GM10266 (cell line): ENCODE results near the gene SLC2A2.

ENCODE experiments used
- DNase-seq: peaks from one replicate; pipeline ENCODE4 v3.0.0; 2012; ENCODE audit errors: extremely low spot score
- TF ChIP-seq, protein P1 (sequence below): IDR thresholded peaks from 2 replicates; pipeline ENCODE4 v1.5.1; 2012; ENCODE audit warnings: mild to moderate bottlenecking, low read depth; ENCODE audit not compliant: control insufficient read depth, insufficient read depth; ENCODE audit errors: missing control alignments

The SLC2A2 gene

GRCh38 chr3:171054231-171054630 is 27.7 kb upstream of the SLC2A2 start:
- DNase-seq, result no peak
- TF ChIP-seq, protein P1, sequence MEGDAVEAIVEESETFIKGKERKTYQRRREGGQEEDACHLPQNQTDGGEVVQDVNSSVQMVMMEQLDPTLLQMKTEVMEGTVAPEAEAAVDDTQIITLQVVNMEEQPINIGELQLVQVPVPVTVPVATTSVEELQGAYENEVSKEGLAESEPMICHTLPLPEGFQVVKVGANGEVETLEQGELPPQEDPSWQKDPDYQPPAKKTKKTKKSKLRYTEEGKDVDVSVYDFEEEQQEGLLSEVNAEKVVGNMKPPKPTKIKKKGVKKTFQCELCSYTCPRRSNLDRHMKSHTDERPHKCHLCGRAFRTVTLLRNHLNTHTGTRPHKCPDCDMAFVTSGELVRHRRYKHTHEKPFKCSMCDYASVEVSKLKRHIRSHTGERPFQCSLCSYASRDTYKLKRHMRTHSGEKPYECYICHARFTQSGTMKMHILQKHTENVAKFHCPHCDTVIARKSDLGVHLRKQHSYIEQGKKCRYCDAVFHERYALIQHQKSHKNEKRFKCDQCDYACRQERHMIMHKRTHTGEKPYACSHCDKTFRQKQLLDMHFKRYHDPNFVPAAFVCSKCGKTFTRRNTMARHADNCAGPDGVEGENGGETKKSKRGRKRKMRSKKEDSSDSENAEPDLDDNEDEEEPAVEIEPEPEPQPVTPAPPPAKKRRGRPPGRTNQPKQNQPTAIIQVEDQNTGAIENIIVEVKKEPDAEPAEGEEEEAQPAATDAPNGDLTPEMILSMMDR, result no peak

DNA sequence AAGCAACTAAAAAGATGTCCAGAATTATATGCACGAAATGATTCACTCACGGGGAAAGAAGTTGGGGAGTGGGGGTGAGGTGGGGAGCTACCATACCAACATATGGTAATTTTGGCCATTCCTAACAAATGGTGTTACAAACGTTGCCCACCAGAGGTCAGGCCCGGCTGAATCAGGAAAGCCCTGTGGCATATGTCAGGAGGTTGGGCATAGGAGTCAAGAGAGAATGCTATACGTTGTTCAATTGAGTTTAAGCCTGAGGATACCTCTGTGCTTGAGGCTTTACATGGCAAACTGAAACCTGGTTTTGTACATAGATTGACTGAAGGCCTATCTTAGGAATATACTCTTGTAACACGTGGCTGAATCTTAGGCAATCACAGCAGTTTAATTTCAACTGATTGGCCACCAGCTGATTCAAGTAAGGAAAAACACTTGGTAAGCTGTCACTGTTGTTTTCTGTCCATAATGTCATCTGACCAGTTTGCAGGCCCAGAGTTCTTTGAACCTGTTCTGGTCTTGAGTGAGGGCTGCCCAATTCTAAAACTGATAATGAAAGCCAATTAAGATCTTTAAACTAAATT is 23.4 kb upstream of the SLC2A2 start:
- TF ChIP-seq, protein P1, result peak; percentile 77
- DNase-seq, result peak; percentile 69

- TF ChIP-seq, protein P1, result no peak
Measured at GRCh38 chr3:171046760-171047159, 20.2 kb upstream of the SLC2A2 start.

GRCh38 chr3:171044835-171045793 is 18.6 kb upstream of the SLC2A2 start:
- TF ChIP-seq, protein P1, result no peak
- no peak for DNase-seq

More at GRCh38 chr3:171046760-171047159, 20.2 kb upstream of the SLC2A2 start:
- DNase-seq, result no peak

DNA sequence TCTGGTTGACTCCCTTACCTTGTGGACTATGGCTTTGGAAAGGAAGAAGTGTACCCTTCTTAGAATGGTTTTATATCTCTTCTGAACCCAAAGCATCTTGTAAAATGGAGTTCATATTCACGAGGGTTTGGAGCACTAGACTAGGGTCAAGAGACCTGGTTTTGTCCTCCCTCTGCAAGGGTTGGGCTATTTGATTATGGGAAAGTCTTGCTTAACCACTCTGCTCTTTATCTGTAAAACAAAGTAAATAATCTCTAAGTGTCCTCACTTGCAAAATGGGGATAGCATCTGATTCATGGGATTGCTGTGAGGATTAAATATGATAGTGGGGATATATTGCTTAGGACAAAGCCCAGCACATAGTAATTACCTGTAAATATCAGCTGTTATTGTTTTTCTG is 17.9 kb upstream of the SLC2A2 start:
- DNase-seq, result no peak
- TF ChIP-seq, protein P1, result no peak

DNA sequence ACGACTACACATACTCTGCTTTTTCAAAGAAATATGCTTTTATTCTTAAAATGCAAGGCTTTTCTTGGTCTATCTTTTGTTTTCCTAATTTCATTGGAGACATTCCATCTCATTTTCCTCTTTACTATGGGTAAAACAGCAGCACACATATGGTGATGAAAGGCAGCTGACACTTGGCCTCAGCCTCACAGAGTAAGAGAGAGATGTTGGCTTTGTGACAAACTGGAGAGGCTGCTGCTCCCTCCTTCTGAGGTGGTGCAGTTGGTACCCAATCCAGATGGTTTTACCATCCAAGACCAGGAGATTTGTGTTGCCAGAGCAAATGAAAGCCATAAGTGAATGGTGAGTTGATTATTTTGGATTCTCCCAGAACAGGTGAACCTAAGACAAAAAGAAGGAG is 13.2 kb upstream of the SLC2A2 start:
- DNase-seq, result no peak
- TF ChIP-seq, protein P1, result no peak

DNA sequence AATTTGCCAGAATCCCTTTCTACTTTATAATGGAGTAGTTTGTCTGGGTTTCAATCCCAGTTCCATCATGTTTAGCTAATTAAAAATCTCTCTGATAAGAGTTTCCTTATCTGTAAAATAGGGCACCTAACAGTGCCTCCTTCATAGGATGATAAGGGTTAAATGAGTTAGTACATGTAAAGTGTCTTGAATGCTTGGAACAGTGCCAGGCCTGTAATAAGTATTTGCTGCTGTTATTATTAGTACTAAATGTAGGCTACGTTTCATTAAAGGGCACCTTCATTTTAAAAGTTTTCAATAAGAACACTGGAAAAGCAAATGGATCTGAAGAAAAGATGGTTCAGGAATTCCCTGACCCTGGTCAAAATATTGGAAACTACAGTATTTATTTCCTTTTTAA is 11.8 kb upstream of the SLC2A2 start:
- TF ChIP-seq, protein P1, result no peak
- DNase-seq, result no peak
